ENCODE data around the gene BORCS8. TPM values are rescaled to one million over a fixed set of nuclear protein-coding genes. Genes with fewer than 3 reads are reported as not detected.

Gene BORCS8
- total and polyA plus RNA-seq, 2 donors (not counting 3 experiments of a cell fraction or from before 2014, with no cell fraction given), result 37.4 to 45.8 TPM

- no peaks in the 10 kb centered on the region for H3K79me2 ChIP-seq (ENCODE audit: control insufficient read depth, insufficient read depth, low read length)
- no peak for FAIRE-seq
- dilution Hi-C loops (cut with MboI; ENCODE audit: extremely low pct_ligation_motif_present, low sequenced_read_pairs) (no loop called here), intact Hi-C loops (cut with micrococcal nuclease) (no loop called here)
- no peaks in the 10 kb centered on the region for H3K36me3 ChIP-seq (ENCODE audit: control insufficient read depth in 2 of 2, extremely low read depth in 1 of 2, insufficient read depth in 2 of 2, low read length in 2 of 2)
- ChIA-PET POLR2A (no interaction called here), CTCF (interaction anchor here (0.7 kb wide), 1 partner anchor 11 kb away, joined by 3 read pairs; no protein-coding TSS in a partner anchor)
- H3K9ac ChIP-seq (replicated peaks; ENCODE audit: extremely low read depth, insufficient read depth, low read length), result no peak overlapping the region
- DNase-seq (ENCODE audit: low read depth, low spot score), result no peak
- H3K4me3 ChIP-seq (replicated peaks in 1 of 3; ENCODE audit: insufficient read depth in 1 of 3, low read depth in 1 of 3, low read length in 3 of 3), result no peak overlapping the region
- peaks cover 8% of the 10 kb centered on the region for H3K4me1 ChIP-seq (ENCODE audit: control insufficient read depth, extremely low read depth, insufficient read depth, low read length)
- no peak overlapping the region for H3K4me2 ChIP-seq (ENCODE audit: insufficient read depth, low read length)
- no peaks in the 10 kb centered on the region for H4K20me1 ChIP-seq (replicated peaks; ENCODE audit: control insufficient read depth, extremely low read depth, insufficient read depth, low read length)
- no peak overlapping the region for H3K27ac ChIP-seq (ENCODE audit: insufficient read depth, low read depth, low read length)
- BruUV-seq (replicated peaks), result no TSS peak
- H3K27me3 ChIP-seq (ENCODE audit: control insufficient read depth in 2 of 2, insufficient read depth in 2 of 2, low read length in 2 of 2), result no peaks in the 10 kb centered on the region
- TF ChIP-seq MAX (IDR thresholded peaks at IDR 0.05; ENCODE audit: insufficient read depth, insufficient read length) (no peak), POLR2A (IDR thresholded peaks at IDR 0.05; ENCODE audit: low read depth, low read length) (no peak), CTCF (IDR thresholded peaks at IDR 0.05; ENCODE audit: extremely low read depth in 1 of 2, insufficient read depth in 1 of 2, low read depth in 1 of 2, low read length in 2 of 2) (no peak), POLR2AphosphoS5 (IDR thresholded peaks at IDR 0.05; ENCODE audit: insufficient read depth, low read depth, low read length) (no peak), MYC (IDR thresholded peaks at IDR 0.05; ENCODE audit: low read depth, low read length) (no peak), EZH2 (IDR thresholded peaks at IDR 0.05; ENCODE audit: borderline replicate concordance, low read depth, low read length, severe bottlenecking) (no peak), GATA2 (IDR thresholded peaks at IDR 0.05; ENCODE audit: insufficient read depth, insufficient read length, low read depth, low read length) (no peak), FOS (IDR thresholded peaks at IDR 0.05; ENCODE audit: borderline replicate concordance, insufficient read depth, low read length) (no peak)
- H3K9me1 ChIP-seq (replicated peaks; ENCODE audit: control insufficient read depth, extremely low read depth, insufficient read depth, low read length), result no peaks in the 10 kb centered on the region
- H2AFZ ChIP-seq (ENCODE audit: low read depth, low read length), result no peak overlapping the region
- no peaks in the 10 kb centered on the region for H3K9me3 ChIP-seq (replicated peaks; ENCODE audit: control insufficient read depth, insufficient read depth, low read length)
Observed at GRCh38 chr19:19134687-19135158, 57.2 kb downstream of the BORCS8 start.
